ENCODE measurements around the gene GAL3ST3. TPM values are rescaled to one million over a fixed set of nuclear protein-coding genes. Genes with fewer than 3 reads are reported as not detected.

Gene GAL3ST3
- total and polyA plus RNA-seq, 9 donors = 0.08 to 3.3 (median 0.48) TPM; not detected in 4

GRCh38 chr11:66059966-66060680, 11.2 kb upstream of the GAL3ST3 start:
- Histone ChIP-seq H3K27me3 (no peaks in the 10 kb centered on the region), H3K4me1 (ENCODE audit: insufficient read depth) (no peaks in the 10 kb centered on the region), H3K9me3 (no peaks in the 10 kb centered on the region), H3K4me3 (no peak overlapping the region), H3K27ac (no peak overlapping the region), H3K36me3 (no peaks in the 10 kb centered on the region)
- intact Hi-C loops (cut with DNase I) = loop anchor here in 1 of 4 donors (10.0 kb wide), 1 partner anchor 1775 kb away; the partner anchor contains the start of genes BAD and GPR137
- no peak for TF ChIP-seq POLR2A (IDR thresholded peaks at IDR 0.05)
- no peak for TF ChIP-seq CTCF (IDR thresholded peaks at IDR 0.05)
- no peak for TF ChIP-seq EP300 (IDR thresholded peaks at IDR 0.05)
- 73 to 78% (median 77%) methylated on average over 8 of the region's 8 CpGs for WGBS, 3 donors
- no peak for DNase-seq

- 35 to 39% (median 38%) methylated on average over 7 of the region's 7 CpGs for WGBS, 3 donors
- H3K4me3 ChIP-seq = no peak overlapping the region
- peaks cover 4% of the 10 kb centered on the region for H3K4me1 ChIP-seq (ENCODE audit: insufficient read depth)
- H3K9me3 ChIP-seq = no peaks in the 10 kb centered on the region
- TF ChIP-seq POLR2A (IDR thresholded peaks at IDR 0.05) = no peak
- TF ChIP-seq EP300 (IDR thresholded peaks at IDR 0.05) = no peak
- TF ChIP-seq CTCF (IDR thresholded peaks at IDR 0.05) = no peak
- intact Hi-C loops (cut with DNase I) = loop anchor here in 1 of 4 donors (2.0 kb wide), 1 partner anchor 62 kb away; no protein-coding TSS in a partner anchor
- no peaks in the 10 kb centered on the region for H3K36me3 ChIP-seq
- H3K27me3 ChIP-seq = no peaks in the 10 kb centered on the region
- no peak overlapping the region for H3K27ac ChIP-seq
- no peak for DNase-seq
These were observed 7.5 kb upstream of the GAL3ST3 start for GRCh38 chr11:66056501-66056900.

- Histone ChIP-seq H3K4me1 (ENCODE audit: insufficient read depth) (peaks cover 4% of the 10 kb centered on the region), H3K9me3 (no peaks in the 10 kb centered on the region), H3K4me3 (no peak overlapping the region), H3K27ac (no peak overlapping the region), H3K36me3 (no peaks in the 10 kb centered on the region), H3K27me3 (no peaks in the 10 kb centered on the region)
- intact Hi-C loops (cut with DNase I) = no loop called here
- TF ChIP-seq CTCF (IDR thresholded peaks at IDR 0.05) = no peak
- no peak for TF ChIP-seq EP300 (IDR thresholded peaks at IDR 0.05)
- no peak for TF ChIP-seq POLR2A (IDR thresholded peaks at IDR 0.05)
- DNase-seq = no peak
- 87 to 91% (median 88%) methylated on average over 7 of the region's 7 CpGs for WGBS, 3 donors
These were observed 6.1 kb upstream of the GAL3ST3 start for GRCh38 chr11:66055021-66055420.

GRCh38 chr11:66052664-66052982, 3.7 kb upstream of the GAL3ST3 start:
- TF ChIP-seq EP300 (IDR thresholded peaks at IDR 0.05) = no peak
- peak overlapping the region; percentile 100 for H3K4me3 ChIP-seq
- peaks cover 4% of the 10 kb centered on the region for H3K4me1 ChIP-seq (ENCODE audit: insufficient read depth)
- H3K27ac ChIP-seq = peak overlapping the region in 1 of 2 donors; percentile 92
- intact Hi-C loops (cut with DNase I) = no loop called here
- 1% methylated on average over 17 of the region's 17 CpGs for WGBS, 3 donors
- H3K36me3 ChIP-seq = no peaks in the 10 kb centered on the region
- no peaks in the 10 kb centered on the region for H3K27me3 ChIP-seq
- H3K9me3 ChIP-seq = no peaks in the 10 kb centered on the region
- DNase-seq = no peak

Measured in ovary (tissue), 9 donors.